GM23248 (cell line): Measurements from ENCODE around the gene IER3. TPM values are rescaled to one million over a fixed set of nuclear protein-coding genes. Genes with fewer than 3 reads are reported as not detected.
A peak's percentile ranks its signal among the peaks of the same experiment; 100 is the strongest.

Source experiments
- DNase-seq: peaks from one replicate; pipeline ENCODE4 v3.0.0-alpha.2; 2015
- H2AFZ ChIP-seq: fragments of 200-600 bp; sonication (generic); 2 replicates; pipeline ENCODE4 v1.6.1; 2016; ENCODE audit warnings: antibody characterized with exemption
- H3F3A ChIP-seq: fragments of 200-600 bp; sonication (generic); 2 replicates; pipeline ENCODE4 v1.6.1; 2016; ENCODE audit warnings: mild to moderate bottlenecking, antibody characterized with exemption, mixed run types; ENCODE audit not compliant: insufficient read depth
- H3K27ac ChIP-seq: fragments of 200-600 bp; sonication (generic); 2 replicates; pipeline ENCODE4 v1.5.1; 2016; ENCODE audit warnings: mild to moderate bottlenecking
- H3K27me3 ChIP-seq: fragments of 200-600 bp; sonication (generic); replicated peaks from 2 replicates; pipeline ENCODE4 v1.6.1; 2016; ENCODE audit warnings: mild to moderate bottlenecking; ENCODE audit not compliant: insufficient read depth
- H3K36me3 ChIP-seq: fragments of 200-600 bp; sonication (generic); 2 replicates; pipeline ENCODE4 v1.6.1; 2016; ENCODE audit warnings: low read depth, mild to moderate bottlenecking
- H3K4me1 ChIP-seq: fragments of 200-600 bp; sonication (generic); 2 replicates; pipeline ENCODE4 v1.6.1; 2016; ENCODE audit warnings: mild to moderate bottlenecking; ENCODE audit not compliant: insufficient read depth
- H3K4me2 ChIP-seq: fragments of 200-600 bp; sonication (generic); one replicate; pipeline ENCODE4 v1.6.1; 2016; ENCODE audit warnings: mild to moderate bottlenecking; ENCODE audit not compliant: unreplicated experiment
- H3K4me3 ChIP-seq: fragments of 200-600 bp; sonication (generic); 2 replicates; pipeline ENCODE4 v1.5.1; 2016; ENCODE audit warnings: mild to moderate bottlenecking
- H3K79me2 ChIP-seq: fragments of 200-600 bp; sonication (generic); 2 replicates; pipeline ENCODE4 v1.6.1; 2016; ENCODE audit warnings: mild to moderate bottlenecking; ENCODE audit not compliant: insufficient read depth
- H3K9ac ChIP-seq: fragments of 200-600 bp; sonication (generic); 2 replicates; pipeline ENCODE4 v1.6.1; 2016; ENCODE audit warnings: mild to moderate bottlenecking
- H3K9me2 ChIP-seq: fragments of 200-600 bp; sonication (generic); 2 replicates; pipeline ENCODE4 v1.6.1; 2016; ENCODE audit warnings: mixed run types, mild to moderate bottlenecking, moderate library complexity; ENCODE audit not compliant: insufficient read depth
- H3K9me3 ChIP-seq: fragments of 200-600 bp; sonication (generic); one replicate; pipeline ENCODE4 v1.6.1; 2017; ENCODE audit warnings: low read depth
- H4K20me1 ChIP-seq: fragments of 200-600 bp; sonication (generic); 2 replicates; pipeline ENCODE4 v1.6.0; 2016; ENCODE audit not compliant: insufficient read depth
- EZH2 ChIP-seq: fragments of 200-600 bp; sonication (generic); IDR thresholded peaks from 2 replicates; pipeline ENCODE4 v1.6.1; 2018; ENCODE audit warnings: antibody characterized with exemption, mild to moderate bottlenecking; ENCODE audit not compliant: insufficient read depth, poor library complexity, severe bottlenecking
- EZH2phosphoT487 ChIP-seq: fragments of 200-600 bp; sonication (generic); IDR thresholded peaks from 2 replicates; pipeline ENCODE4 v1.6.1; 2018; ENCODE audit warnings: antibody characterized with exemption, moderate library complexity, mild to moderate bottlenecking, low read depth; ENCODE audit not compliant: insufficient read depth
- WGBS, 2 experiments: methylation state at CpG; one replicate each; pipeline ENCODE4 v1.1.6; 2015 to 2017; ENCODE audit warnings: low lambda C conversion rate in 2 of 2, low coverage in 1 of 2; ENCODE audit errors: missing lambda C conversion rate in 2 of 2; 5-methylcytosine and 5-hydroxymethylcytosine counted together
- in situ Hi-C: fragments of 300-500 bp; cut with MboI; formaldehyde crosslinking; loops from 2 replicates; pipeline ENCODE4 v1.15.0; 2020
- polyA plus RNA-seq: library from polyadenylated mRNA; unstranded; fragments of >200 nt; fragmentation: Nextera tagmentation; extraction: Ambion mirVana; gene quantifications from 2 replicates; pipeline ENCODE4 v1.2.1, GENCODE V29; 2016
- total RNA-seq: library from RNA; depleted of rRNA; stranded (reverse); fragments of >200 nt; shearing (Covaris generic); gene quantifications from 2 replicates; pipeline ENCODE4 v1.2.3, GENCODE V29; 2014

Gene IER3
- total and polyA plus RNA-seq, 2 experiments from 2014 or later = 82.1 to 148 TPM

GRCh38 chr6:30727920-30728553, 16.3 kb downstream of the IER3 start:
- no peaks in the 10 kb centered on the region for H3K9me3 ChIP-seq
- no peak overlapping the region for H2AFZ ChIP-seq
- no peak overlapping the region for H3K4me2 ChIP-seq
- H3K9ac ChIP-seq = peak overlapping the region; percentile 54
- no peaks in the 10 kb centered on the region for H3K9me2 ChIP-seq
- H3K79me2 ChIP-seq = peaks cover 47% of the 10 kb centered on the region
- no peaks in the 10 kb centered on the region for H3K27me3 ChIP-seq
- H3K4me1 ChIP-seq = peaks cover 45% of the 10 kb centered on the region
- H3F3A ChIP-seq = peaks cover 93% of the 10 kb centered on the region
- peaks cover 62% of the 10 kb centered on the region for H3K36me3 ChIP-seq
- no peak overlapping the region for H3K4me3 ChIP-seq
- TF ChIP-seq EZH2 (no peak), EZH2phosphoT487 (no peak)
- peak; percentile 85 for DNase-seq
- in situ Hi-C loops = loop anchor here (25.0 kb wide), 1 partner anchor 359 kb away; no protein-coding TSS in a partner anchor
- peak overlapping the region; percentile 95 for H3K27ac ChIP-seq
- H4K20me1 ChIP-seq = peaks cover 15% of the 10 kb centered on the region; the same call in 1 of the 2 replicates
- 26 to 34% methylated on average over 7 of the region's 7 CpGs for WGBS, 2 experiments

- no peaks in the 10 kb centered on the region for H3K27me3 ChIP-seq
- peaks cover 49% of the 10 kb centered on the region for H3K4me1 ChIP-seq
- H3F3A ChIP-seq = peaks cover 95% of the 10 kb centered on the region
- H3K79me2 ChIP-seq = peaks cover 50% of the 10 kb centered on the region
- H3K9me3 ChIP-seq = no peaks in the 10 kb centered on the region
- in situ Hi-C loops = loop anchor here (25.0 kb wide), 1 partner anchor 361 kb away; no protein-coding TSS in a partner anchor
- peak; percentile 57 for DNase-seq
- no peaks in the 10 kb centered on the region for H3K9me2 ChIP-seq
- H4K20me1 ChIP-seq = peaks cover 19% of the 10 kb centered on the region; the same call in 1 of the 2 replicates
- no peak overlapping the region for H3K4me3 ChIP-seq
- H2AFZ ChIP-seq = no peak overlapping the region
- peak overlapping the region; percentile 54; the same call in 1 of the 2 replicates for H3K9ac ChIP-seq
- WGBS, 2 experiments = 73 to 85% methylated on average over 10 to 11 of the region's 11 CpGs
- peak overlapping the region; percentile 95 for H3K27ac ChIP-seq
- peaks cover 59% of the 10 kb centered on the region for H3K36me3 ChIP-seq
- H3K4me2 ChIP-seq = no peak overlapping the region
- TF ChIP-seq EZH2phosphoT487 (no peak), EZH2 (no peak)
Observed at GRCh38 chr6:30726506-30727413, 17.6 kb downstream of the IER3 start.

- peak overlapping the region; percentile 95 for H3K27ac ChIP-seq
- H3K79me2 ChIP-seq = peaks cover 49% of the 10 kb centered on the region
- no peaks in the 10 kb centered on the region for H3K9me3 ChIP-seq
- WGBS, 2 experiments = 32 to 50% methylated on average over 3 of the region's 3 CpGs
- H3K4me3 ChIP-seq = no peak overlapping the region
- H3K9ac ChIP-seq = peak overlapping the region; percentile 99
- H3K4me2 ChIP-seq = no peak overlapping the region
- H3K9me2 ChIP-seq = no peaks in the 10 kb centered on the region
- DNase-seq = peak; percentile 74
- peaks cover 90% of the 10 kb centered on the region for H3F3A ChIP-seq
- peaks cover 49% of the 10 kb centered on the region for H3K4me1 ChIP-seq
- H3K27me3 ChIP-seq = no peaks in the 10 kb centered on the region
- peaks cover 19% of the 10 kb centered on the region; the same call in 1 of the 2 replicates for H4K20me1 ChIP-seq
- H2AFZ ChIP-seq = no peak overlapping the region
- TF ChIP-seq EZH2phosphoT487 (no peak), EZH2 (no peak)
- peaks cover 58% of the 10 kb centered on the region for H3K36me3 ChIP-seq
- in situ Hi-C loops = loop anchor here (25.0 kb wide), 1 partner anchor 361 kb away; no protein-coding TSS in a partner anchor
Observed at GRCh38 chr6:30725713-30726505, 18.4 kb downstream of the IER3 start.
